Hepatic stellate cell (primary cell): ENCODE data around the gene L3HYPDH.
"Not testable (repeated sequence)": the region's sequence is repeated elsewhere in the genome, so short reads cannot be mapped to it uniquely, and the experiment has no call there.

Source experiments
- DNase-seq: peaks from one replicate; pipeline ENCODE4 v3.0.0; 2011; ENCODE audit warnings: low spot score

The L3HYPDH gene

GRCh38 chr14:59478540-59478939 lies 5.7 kb downstream of the L3HYPDH start:
- DNase-seq, result no peak

GRCh38 chr14:59475709-59476108 lies 8.5 kb downstream of the L3HYPDH start:
- no peak for DNase-seq

- no peak for DNase-seq
Observed at GRCh38 chr14:59474172-59474571, 10.0 kb downstream of the L3HYPDH start.

- DNase-seq, result no peak
Observed at GRCh38 chr14:59465316-59466135, 18.7 kb downstream of the L3HYPDH start, which contains the start of gene GPR135. TSS of gene GPR135 (minus strand) at chr14:59465380. CDS start at chr14:59465226, 154 bp downstream.

GRCh38 chr14:59464486-59465315 lies 19.5 kb downstream of the L3HYPDH start:
- peak; percentile 55 for DNase-seq

- DNase-seq, result no peak
Observed at GRCh38 chr14:59463787-59464485, 20.3 kb downstream of the L3HYPDH start.

GRCh38 chr14:59461891-59462290 lies 22.3 kb downstream of the L3HYPDH start:
- no peak for DNase-seq

- no peak for DNase-seq
Observed at GRCh38 chr14:59460378-59460777, 23.8 kb downstream of the L3HYPDH start.

GRCh38 chr14:59458486-59458885 lies 25.7 kb downstream of the L3HYPDH start:
- DNase-seq, result no peak

- DNase-seq, result no peak
Observed at GRCh38 chr14:59455411-59455810, 28.8 kb downstream of the L3HYPDH start.

- peak; percentile 75 for DNase-seq
Observed at GRCh38 chr14:59454139-59454538, 30.1 kb downstream of the L3HYPDH start.

GRCh38 chr14:59451849-59452248 lies 32.4 kb downstream of the L3HYPDH start:
- DNase-seq, result no peak

- no peak for DNase-seq
Observed at GRCh38 chr14:59450716-59451115, 33.5 kb downstream of the L3HYPDH start.

- not testable (repeated sequence) for DNase-seq
Observed at GRCh38 chr14:59448673-59449072, 35.5 kb downstream of the L3HYPDH start.

- peak; percentile 30 for DNase-seq
Observed at GRCh38 chr14:59439256-59439965, 44.8 kb downstream of the L3HYPDH start.

- DNase-seq, result no peak
Observed at GRCh38 chr14:59438195-59438647, 46.0 kb downstream of the L3HYPDH start.

GRCh38 chr14:59435987-59436386 lies 48.2 kb downstream of the L3HYPDH start:
- DNase-seq, result no peak

GRCh38 chr14:59435101-59435500 lies 49.1 kb downstream of the L3HYPDH start:
- DNase-seq, result no peak

- DNase-seq, result no peak
Observed at GRCh38 chr14:59429790-59430189, 54.4 kb downstream of the L3HYPDH start.

GRCh38 chr14:59428581-59429012 lies 55.6 kb downstream of the L3HYPDH start:
- peak; percentile 68 for DNase-seq
